ENCODE data around the gene TPM2.

TPM2 gene

GRCh38 chr9:35718721-35719511 is 29.2 kb upstream of the TPM2 start:
- DNase-seq (ENCODE audit: low read depth), result no peak

- no peak for DNase-seq (ENCODE audit: low read depth)
Measured at GRCh38 chr9:35717132-35717870, 27.6 kb upstream of the TPM2 start.

GRCh38 chr9:35716230-35716629 is 26.5 kb upstream of the TPM2 start:
- DNase-seq (ENCODE audit: low read depth), result no peak

DNA sequence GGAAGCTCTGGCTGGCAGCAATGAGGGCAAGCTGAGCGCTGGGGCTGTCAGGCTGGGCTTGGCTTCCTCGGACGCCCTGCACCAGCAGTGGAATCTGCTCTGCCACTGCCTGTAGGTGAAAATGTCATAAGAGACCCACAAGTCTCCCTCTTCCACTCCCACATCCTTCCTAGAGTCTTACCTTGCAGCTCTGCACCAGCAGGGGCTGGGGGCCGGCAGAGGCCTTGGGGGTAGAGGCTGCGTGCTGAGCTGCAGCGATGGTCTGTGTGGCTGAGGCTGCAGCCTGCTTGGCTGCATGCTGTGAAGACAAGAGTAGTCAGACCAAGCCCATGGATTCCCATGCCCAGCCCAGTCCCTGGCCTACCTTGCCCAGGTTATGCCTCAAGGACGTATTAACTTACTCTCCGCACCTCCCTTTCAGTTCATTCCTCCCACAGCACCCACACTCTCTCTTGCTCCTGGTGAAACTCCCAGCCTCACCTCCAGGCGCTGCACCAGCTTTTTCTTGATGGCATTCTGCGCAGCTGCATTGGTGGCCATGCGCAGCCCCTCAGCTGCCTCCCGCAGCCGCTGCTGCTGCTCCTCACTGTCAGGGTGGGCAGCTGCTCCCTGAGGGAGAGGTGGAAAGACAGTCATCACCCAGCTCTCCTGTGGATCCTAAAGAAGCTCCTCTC is 25.0 kb upstream of the TPM2 start:
- DNase-seq (ENCODE audit: low read depth), result no peak

GRCh38 chr9:35714123-35714522 is 24.4 kb upstream of the TPM2 start:
- no peak for DNase-seq (ENCODE audit: low read depth)

DNA sequence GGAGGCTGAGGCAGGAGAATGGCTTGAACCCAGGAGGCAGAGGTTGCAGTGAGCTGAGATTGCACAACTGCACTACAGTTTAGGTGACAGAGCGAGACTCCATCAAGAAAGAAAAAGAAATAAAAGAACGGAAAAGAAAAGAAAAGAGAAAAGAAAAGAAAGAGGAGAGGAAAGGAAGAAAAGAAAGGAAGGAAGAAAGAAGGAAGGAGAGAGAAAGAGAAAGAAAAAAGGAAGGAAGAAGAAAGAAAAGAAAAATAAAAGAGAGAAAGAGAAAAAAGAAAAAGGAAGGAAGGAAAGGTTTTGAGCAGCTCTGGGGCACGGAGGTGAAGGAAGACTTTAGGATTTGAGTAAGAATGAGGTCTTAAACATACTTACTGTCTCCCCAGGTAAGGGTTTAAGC is 23.9 kb upstream of the TPM2 start:
- no peak for DNase-seq (ENCODE audit: low read depth)

- DNase-seq (ENCODE audit: low read depth), result no peak
Measured at GRCh38 chr9:35712762-35713400, 23.2 kb upstream of the TPM2 start.

DNA sequence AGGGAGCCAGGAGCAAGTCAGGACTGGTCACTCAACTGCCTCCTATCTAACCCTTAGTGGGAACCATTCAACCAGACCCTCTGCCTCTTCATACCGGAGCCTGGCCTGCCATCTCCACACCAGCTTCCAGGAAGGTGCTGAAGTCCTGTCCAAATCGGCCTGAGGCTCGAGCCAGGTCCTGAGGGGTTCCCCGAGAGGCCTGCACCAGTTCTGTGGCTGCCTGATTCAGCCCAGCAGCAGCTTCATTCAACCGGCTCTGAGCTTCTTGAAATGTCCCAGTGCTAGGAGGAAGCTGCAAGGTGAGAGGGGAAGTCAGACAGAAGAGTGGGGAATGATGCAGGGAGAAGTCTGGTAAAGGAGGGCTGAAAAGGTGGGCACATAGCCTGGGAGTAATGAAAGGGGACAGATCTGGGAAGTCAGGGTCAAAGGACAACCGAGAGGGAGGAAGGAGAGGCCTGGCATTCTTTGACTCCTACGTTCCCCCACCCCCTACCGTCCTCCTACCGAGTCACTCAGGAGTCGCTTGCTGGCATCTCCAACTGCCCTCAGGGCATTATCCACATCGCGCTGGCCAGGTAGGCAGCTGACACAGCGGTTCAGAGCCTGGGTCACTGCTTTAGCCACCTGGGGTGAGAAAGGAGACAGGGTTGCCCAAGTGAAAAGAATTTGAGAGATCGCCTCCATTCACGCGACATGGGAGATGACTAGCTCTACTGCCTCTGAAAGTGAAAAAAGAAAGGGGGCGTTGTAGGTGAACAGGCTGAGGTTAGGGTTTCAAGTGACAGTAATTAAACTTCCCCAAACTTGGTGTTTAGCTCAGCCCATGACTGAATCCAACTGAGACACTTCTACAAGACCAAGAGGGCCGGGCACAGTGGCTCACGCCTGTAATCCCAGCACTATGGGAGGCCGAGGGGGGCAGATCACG is 22.0 kb upstream of the TPM2 start:
- DNase-seq (ENCODE audit: low read depth), result no peak

GRCh38 chr9:35710818-35711500 is 21.2 kb upstream of the TPM2 start:
- no peak for DNase-seq (ENCODE audit: low read depth)

GRCh38 chr9:35708146-35708545 is 18.4 kb upstream of the TPM2 start:
- DNase-seq (ENCODE audit: low read depth), result no peak

DNA sequence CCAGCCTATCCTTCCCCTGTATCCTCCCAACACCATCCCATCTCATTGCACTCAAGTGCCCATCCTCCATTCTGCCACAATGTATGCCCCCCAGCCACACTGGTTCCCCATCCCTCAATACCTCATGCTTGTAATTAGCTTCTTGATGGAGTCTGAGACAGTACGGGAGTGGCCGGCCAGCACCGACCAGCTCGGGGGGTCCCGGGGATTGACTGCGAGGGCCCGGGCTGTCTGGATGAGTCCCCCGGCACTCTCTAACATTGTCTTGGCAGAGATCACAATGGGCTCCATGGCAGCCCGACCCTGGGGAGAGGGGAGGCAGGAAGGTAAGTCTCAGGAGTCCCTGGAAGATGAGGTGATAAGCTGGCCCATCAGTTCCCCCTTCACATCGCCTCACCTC is 17.2 kb upstream of the TPM2 start:
- DNase-seq (ENCODE audit: low read depth), result no peak

- DNase-seq (ENCODE audit: low read depth), result no peak
Measured at GRCh38 chr9:35705836-35706430, 16.2 kb upstream of the TPM2 start.

- DNase-seq (ENCODE audit: low read depth), result no peak
Measured at GRCh38 chr9:35705372-35705771, 15.6 kb upstream of the TPM2 start.

DNA sequence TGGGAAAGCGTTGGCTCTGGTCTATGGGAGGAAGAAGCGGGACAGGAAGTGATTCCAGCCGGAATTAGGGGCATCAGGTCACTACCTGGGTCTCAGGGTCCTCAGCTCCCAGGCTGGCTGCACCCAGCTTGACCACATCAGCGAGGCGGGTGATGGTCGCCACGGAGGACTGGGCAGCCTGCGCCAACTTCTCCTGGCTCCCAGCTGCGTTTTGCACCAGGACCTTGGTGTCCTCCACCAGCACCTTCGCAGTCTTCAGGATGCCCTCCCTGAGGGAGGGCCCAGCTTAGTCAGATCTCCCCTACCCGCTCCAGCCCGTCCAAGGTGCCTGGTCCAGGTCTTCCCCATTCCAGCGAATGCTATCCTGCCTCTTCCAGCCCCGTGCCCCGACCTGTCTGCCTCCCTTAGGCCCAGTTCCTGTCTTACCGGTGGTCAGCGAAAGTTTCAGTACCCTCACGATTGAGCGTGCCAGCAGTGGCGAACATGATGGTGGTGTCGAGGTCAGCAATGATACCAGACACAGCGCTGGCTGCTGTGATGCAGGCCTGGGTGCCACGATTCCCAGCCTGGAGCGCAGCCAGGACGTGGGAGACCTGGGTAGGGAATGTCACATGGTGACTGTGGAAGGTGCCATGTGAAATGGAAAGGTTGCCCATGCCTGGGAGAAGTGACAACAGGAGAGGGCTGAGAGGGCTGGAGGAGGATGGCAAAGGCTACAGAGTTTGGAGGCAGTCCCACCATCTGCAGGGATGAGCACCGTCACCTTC is 14.4 kb upstream of the TPM2 start:
- DNase-seq (ENCODE audit: low read depth), result no peak

GRCh38 chr9:35702696-35703095 is 13.0 kb upstream of the TPM2 start:
- no peak for DNase-seq (ENCODE audit: low read depth)

GRCh38 chr9:35700942-35701341 is 11.2 kb upstream of the TPM2 start:
- no peak for DNase-seq (ENCODE audit: low read depth)

DNA sequence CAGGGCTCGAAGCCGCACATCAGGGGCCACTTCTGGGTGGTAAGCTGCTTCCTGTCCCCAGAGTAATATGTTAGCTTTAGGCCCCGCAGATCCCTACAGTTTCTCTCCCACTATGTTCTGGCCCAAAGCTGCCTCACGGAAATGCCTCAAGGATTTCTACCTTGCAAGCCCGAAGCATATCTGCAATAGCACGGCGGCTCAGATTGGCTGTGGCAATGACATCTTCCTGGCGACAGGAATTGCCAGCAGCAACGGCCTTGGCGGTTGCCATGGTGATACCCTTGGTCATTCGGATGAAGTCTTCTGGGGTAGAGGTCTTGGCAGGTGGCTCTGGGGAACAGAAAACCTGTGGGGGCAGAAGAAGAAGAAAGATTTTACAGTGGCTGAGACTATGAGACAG is 10.3 kb upstream of the TPM2 start:
- no peak for DNase-seq (ENCODE audit: low read depth)

- DNase-seq (ENCODE audit: low read depth), result no peak
Measured at GRCh38 chr9:35698231-35698630, 8.5 kb upstream of the TPM2 start.

DNA sequence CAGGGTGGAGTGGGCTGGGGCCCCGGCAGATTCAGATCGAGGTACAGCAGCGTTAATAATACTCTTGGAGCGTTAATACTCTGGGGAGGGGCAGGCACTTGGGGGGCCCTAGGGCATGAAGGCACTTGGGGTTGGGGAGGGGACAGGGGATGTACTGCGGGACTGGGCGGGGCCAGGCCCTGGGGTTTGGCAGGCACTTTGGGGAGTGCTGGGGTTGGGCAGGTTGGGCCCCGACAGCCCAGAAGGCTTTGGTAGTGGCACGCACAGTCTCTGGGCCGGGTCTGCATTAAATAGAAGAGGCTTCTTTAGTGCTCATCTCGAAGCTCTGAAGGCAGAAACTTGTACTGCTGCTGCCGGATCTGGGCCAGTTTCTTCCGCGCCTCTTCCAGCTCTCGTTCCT is 7.8 kb upstream of the TPM2 start:
- no peak for DNase-seq (ENCODE audit: low read depth)
